ENCODE data around the gene PLPP1.

Gene PLPP1

DNA sequence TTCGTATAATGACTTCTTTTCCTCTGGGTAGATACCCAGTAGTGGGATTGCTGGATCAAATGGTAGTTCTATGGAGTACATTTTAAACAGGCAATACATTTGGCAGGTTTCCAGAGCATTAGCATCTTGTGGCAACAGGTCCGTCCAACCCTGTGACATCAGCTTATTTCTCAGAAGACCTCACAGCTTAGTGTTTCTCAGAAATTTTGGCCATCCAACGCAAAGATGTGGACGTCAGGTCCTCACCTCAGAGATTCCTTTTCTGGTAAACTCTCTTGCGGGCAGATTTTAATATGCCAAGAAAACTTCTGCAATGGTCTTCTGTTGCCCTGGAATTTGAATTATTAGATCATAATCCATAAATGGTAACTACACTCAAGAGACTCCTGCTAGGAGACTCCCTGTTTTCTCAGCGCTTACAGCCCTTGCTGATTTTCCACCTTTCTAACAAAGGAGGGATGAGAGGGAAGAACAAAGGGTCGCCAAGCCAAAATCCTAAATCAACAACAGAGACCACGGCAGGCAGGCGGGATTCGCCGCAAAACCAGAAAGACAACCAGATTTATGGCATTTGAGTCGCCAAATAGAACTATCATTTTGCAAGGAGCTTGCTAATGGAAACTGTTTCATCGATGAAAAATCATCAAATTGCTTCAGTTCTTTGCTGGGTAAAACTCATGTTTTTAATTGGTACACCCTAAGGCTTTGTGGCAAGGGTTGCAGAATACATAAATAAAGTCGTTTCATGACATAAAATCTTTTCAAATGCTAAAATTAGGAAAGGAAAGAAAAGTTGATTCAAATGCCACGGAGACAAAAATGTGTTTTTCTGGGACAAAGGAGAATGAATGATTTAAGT, 34.1 kb upstream of the PLPP1 start:
- TF ChIP-seq, protein P1, sequence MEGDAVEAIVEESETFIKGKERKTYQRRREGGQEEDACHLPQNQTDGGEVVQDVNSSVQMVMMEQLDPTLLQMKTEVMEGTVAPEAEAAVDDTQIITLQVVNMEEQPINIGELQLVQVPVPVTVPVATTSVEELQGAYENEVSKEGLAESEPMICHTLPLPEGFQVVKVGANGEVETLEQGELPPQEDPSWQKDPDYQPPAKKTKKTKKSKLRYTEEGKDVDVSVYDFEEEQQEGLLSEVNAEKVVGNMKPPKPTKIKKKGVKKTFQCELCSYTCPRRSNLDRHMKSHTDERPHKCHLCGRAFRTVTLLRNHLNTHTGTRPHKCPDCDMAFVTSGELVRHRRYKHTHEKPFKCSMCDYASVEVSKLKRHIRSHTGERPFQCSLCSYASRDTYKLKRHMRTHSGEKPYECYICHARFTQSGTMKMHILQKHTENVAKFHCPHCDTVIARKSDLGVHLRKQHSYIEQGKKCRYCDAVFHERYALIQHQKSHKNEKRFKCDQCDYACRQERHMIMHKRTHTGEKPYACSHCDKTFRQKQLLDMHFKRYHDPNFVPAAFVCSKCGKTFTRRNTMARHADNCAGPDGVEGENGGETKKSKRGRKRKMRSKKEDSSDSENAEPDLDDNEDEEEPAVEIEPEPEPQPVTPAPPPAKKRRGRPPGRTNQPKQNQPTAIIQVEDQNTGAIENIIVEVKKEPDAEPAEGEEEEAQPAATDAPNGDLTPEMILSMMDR (conservative IDR thresholded peaks at IDR 0.05; ENCODE audit: low read length) = no peak
- peak overlapping the region; percentile 2; the same call in 1 of the 2 replicates for H3K4me3 ChIP-seq (ENCODE audit: low read length)
- DNase-seq (ENCODE audit: low read depth) = peak; percentile 85

DNA sequence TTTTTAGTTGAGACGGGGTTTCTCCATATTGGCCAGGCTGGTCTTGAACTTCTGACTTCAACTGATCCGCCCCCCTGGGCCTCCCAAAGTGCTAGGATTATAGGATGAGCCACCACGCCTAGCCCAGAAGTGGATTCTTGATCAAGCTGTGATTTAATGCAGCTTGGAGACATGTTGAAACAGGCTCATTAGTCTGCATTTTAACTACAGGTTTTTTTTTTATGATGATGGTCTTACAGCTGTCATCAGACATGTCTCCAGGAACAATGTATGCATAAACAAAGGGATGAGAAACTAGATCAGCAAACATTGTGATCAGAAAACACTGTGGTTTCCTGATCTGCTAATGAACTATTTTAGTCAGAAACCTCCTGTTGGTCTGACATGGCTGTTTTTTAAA, 30.0 kb upstream of the PLPP1 start:
- TF ChIP-seq, protein P1 (conservative IDR thresholded peaks at IDR 0.05; ENCODE audit: low read length) = no peak
- H3K4me3 ChIP-seq (ENCODE audit: low read length) = no peak overlapping the region
- DNase-seq (ENCODE audit: low read depth) = no peak

DNA sequence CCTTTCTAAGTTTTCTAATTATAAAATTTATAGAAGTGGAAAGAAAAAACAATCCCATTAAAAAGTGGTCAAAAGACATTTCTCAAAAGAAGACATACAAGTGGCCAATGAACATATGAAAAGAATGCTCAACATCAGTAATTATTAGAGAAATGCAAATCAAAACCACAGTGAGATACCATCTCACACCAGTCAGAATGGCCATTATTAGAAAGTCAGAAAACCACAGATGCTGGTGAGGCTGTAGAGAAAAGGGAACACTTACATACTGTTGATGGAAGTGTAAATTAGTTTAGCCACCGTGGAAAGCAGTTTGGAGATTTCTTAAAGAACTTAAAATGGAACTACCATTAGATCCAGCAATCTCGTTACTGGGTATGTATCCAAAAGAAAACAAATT, 23.7 kb upstream of the PLPP1 start:
- TF ChIP-seq, protein P1 (conservative IDR thresholded peaks at IDR 0.05; ENCODE audit: low read length) = no peak
- no peak overlapping the region for H3K4me3 ChIP-seq (ENCODE audit: low read length)
- DNase-seq (ENCODE audit: low read depth) = no peak

DNA sequence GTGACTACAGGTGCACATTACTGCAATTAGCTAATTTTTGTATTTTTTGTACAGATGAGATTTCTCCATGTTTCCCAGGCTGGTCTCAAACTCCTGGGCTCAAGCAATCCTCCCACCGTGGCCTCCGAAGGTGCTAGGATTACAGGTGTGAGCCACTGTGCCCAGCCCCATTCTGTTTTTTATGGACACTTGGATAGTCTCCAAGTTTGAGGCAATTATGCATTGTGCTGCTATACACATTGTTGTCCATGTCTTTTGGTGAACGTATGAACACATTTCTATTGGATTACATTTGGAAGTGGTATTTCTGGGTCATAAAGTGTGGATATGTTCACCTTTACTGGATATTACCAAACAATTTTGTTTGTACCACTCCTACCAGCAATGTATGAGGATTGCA, 22.4 kb upstream of the PLPP1 start:
- no peak overlapping the region for H3K4me3 ChIP-seq (ENCODE audit: low read length)
- TF ChIP-seq, protein P1 (conservative IDR thresholded peaks at IDR 0.05; ENCODE audit: low read length) = no peak
- no peak for DNase-seq (ENCODE audit: low read depth)

DNA sequence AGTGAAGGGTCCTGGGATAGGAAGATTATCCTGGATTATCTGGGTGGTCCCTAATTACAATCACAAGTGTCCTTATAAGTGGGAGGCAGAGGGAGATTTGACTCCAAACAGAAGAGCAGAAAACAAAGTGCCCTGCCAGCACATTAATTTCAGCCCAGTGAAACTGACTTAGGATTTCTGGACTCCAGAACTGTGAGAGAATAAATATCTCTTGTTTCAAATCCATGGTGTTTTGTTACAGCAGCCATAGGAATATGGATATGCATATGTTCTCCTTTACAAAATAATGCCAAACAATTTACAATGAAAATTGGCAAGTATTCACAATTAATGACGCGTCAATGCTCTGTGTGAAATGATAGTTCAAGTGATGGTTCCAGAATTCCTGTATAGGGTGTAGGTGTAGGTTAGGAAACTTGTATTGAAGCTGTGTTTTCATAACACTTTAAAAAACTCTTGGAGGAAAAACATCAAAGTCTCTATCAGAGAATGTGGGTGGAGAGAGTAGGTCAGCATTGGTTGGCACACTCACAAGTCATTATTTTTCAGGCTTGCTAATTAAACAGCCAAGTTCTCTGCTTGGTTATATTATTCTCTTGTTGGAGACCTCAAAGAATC, 19.9 kb upstream of the PLPP1 start:
- no peak for DNase-seq (ENCODE audit: low read depth)
- TF ChIP-seq, protein P1 (conservative IDR thresholded peaks at IDR 0.05; ENCODE audit: low read length) = no peak
- H3K4me3 ChIP-seq (ENCODE audit: low read length) = no peak overlapping the region

DNA sequence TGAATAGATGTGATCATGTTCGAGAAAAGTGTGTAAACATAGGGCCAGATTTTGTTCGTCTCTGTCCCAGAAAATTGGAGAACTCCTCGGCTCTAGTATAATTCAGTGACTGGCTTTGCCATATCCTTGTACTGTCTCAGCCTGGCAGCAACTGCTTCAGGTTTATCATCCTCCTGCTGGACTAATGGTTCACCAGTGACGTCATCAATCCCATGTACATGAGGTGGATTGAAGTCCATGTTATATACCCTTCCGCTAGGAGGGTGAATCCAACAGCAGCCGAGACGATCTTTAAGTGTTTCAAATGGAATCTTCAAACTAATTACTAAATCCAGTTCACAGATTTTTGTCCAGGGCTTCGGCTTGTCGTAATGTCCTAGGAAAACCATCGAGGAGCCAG, 17.1 kb upstream of the PLPP1 start:
- TF ChIP-seq, protein P1 (conservative IDR thresholded peaks at IDR 0.05; ENCODE audit: low read length) = no peak
- no peak for DNase-seq (ENCODE audit: low read depth)
- no peak overlapping the region for H3K4me3 ChIP-seq (ENCODE audit: low read length)

DNA sequence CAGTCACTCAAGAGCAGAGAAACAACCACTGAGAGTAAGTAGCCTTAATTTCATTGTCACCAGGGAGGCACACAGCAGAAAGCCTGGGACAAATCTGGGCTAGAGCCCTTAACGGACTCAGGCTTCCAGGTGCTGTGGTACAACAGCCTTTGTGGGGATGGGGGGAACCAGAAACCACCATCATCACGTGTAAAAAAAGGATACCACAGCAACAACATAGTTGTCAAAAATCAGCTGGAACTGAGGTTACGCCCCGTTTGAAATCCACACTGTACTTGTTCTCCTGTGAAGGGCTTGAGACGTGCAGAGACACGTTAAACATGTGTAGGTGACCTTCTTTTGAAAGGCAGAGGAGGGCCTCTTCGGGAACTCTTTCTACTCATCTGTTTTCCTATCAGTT, 16.6 kb upstream of the PLPP1 start:
- no peak for DNase-seq (ENCODE audit: low read depth)
- TF ChIP-seq, protein P1 (conservative IDR thresholded peaks at IDR 0.05; ENCODE audit: low read length) = no peak
- no peak overlapping the region for H3K4me3 ChIP-seq (ENCODE audit: low read length)

Data from AG10803 (cell line).